Glomerular endothelial cell (primary cell): ENCODE results near the gene SLC25A24. TPM values are rescaled to one million over a fixed set of nuclear protein-coding genes. Genes with fewer than 3 reads are reported as not detected.
"Not testable (repeated sequence)": the region's sequence is repeated elsewhere in the genome, so short reads cannot be mapped to it uniquely, and the experiment has no call there.

Source experiments
- DNase-seq: peaks from one replicate; pipeline ENCODE4 v3.0.0-alpha.2; 2011; ENCODE audit warnings: low read depth, low spot score; ENCODE audit errors: extremely low read depth
- total RNA-seq: library from RNA; depleted of rRNA; stranded (reverse); fragments of >200 nt; gene quantifications from 2 replicates; pipeline ENCODE4 v1.2.3, GENCODE V29; 2015

The SLC25A24 gene
- total RNA-seq = 50.7 and 53.0 TPM in 2 replicates

DNA sequence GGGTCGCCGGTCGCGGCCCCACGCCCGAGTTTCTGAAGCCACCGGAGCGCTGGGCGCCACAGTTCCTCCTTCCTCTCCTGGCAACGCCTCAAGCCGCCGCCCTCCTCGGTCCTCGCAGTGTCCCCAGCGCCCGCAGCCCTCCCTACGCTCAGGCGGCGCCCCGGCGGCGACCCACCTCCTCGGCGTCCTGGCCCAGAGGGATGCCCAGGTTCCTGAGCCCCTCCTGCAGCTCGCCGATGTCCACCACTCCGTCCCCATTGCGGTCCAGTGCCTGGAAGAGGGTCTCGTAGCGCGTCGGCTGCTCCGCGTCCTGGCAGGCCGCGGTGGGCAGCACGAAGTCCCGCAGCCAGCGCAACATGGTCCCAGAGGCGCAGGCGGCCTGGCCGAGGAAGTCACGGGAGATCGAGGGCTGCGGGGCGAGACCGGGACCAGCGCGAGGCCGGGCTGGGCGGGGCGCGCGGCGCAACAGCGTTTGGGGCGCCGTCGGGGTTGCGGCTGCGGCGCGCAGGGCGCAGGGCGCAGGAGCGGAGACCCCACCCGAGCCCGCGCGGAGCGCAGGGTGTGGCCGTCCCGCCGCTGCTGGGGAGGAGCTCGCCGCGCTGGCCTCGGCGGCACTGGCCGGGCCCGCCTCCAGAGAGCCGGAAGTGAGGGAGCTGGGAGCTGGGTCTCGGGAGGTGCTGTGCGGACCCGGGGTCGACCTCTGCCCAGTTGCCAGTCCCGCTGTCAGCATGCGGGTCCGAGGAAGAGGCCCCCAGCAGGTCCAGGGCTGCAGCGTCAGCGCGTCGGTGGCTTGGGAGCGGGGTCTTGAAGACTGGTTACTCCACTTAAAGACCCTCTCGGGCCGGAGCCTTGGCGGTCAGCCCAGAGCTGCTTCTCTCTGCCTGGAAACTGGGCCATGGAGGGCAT, at the start of gene SLC25A24:
Gene SLC25A24 (minus strand): TSS at position 563 of the 906 bp plus-strand sequence. CDS start 205 bp downstream, at position 358.
- no peak for DNase-seq

DNA sequence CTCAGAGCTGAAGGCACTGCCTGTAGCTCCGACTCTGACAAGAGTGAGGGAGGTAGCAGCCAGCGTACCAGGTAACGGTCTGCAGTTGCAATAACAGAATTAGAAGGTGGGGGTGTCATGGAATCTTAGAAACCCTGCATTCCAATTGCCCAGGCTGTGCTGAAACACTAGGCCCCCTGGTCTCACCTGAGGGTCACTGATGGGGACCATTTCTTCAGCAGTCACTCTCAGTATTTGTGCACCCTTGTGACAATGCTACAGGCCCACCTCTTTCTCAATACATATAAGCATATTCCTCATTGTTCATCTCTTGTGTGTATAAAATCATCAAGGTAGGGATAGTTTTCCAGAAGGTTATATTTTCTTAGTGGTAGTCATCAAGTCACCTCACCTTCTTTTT, 43.8 kb upstream of the SLC25A24 start, which contains the start of gene NBPF4:
Gene NBPF4 (minus strand): TSS at position 101 of the 400 bp plus-strand sequence. CDS start 315 bp downstream, outside the sequence.
- DNase-seq = not testable (repeated sequence)

- not testable (repeated sequence) for DNase-seq
These were observed 39.3 kb upstream of the SLC25A24 start for GRCh38 chr1:108239426-108239825.

DNA sequence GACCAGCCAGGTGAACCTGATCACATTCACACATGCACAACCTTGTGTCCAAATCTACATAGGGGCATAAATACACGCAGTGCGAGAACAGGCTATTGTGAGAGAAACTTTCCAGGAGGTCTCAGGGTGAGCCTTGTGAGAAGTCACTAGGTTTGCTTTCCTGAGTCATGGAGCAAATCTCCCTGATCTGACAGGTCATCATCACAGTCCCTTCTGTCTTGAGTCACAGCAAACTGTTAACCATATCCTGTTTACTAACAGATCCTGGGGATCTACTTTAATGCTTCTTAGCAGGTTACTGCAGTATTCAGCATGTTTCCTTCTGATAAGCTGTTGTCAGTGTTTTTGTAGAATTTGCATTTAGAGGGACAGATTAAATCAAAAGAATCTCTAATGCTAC, 35.2 kb upstream of the SLC25A24 start:
- DNase-seq = not testable (repeated sequence)

- DNase-seq = not testable (repeated sequence)
These were observed 32.0 kb upstream of the SLC25A24 start for GRCh38 chr1:108232183-108232582.

- not testable (repeated sequence) for DNase-seq
These were observed 29.8 kb upstream of the SLC25A24 start for GRCh38 chr1:108229976-108230375.

DNA sequence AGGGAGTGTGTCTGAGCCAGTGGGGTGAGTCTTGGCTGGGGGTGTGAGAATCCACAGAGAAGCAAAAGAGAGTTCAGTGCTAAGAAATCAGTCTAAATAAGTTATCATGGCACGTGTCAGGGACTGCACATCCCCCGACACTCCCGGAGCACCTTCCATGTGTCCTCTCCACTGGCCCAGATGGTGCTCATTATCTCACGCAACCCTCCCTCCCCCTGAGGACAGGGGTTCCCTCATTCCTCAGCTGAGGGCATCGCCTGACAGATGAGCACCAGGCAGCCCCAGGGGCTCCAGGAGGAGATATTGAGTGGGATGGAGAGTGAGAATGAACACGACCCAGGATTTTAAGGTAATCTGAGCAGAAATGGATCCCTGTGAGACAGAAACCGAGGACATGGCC, 27.6 kb upstream of the SLC25A24 start:
- DNase-seq = not testable (repeated sequence)

- DNase-seq = not testable (repeated sequence)
These were observed 26.7 kb upstream of the SLC25A24 start for GRCh38 chr1:108226855-108227254.

DNA sequence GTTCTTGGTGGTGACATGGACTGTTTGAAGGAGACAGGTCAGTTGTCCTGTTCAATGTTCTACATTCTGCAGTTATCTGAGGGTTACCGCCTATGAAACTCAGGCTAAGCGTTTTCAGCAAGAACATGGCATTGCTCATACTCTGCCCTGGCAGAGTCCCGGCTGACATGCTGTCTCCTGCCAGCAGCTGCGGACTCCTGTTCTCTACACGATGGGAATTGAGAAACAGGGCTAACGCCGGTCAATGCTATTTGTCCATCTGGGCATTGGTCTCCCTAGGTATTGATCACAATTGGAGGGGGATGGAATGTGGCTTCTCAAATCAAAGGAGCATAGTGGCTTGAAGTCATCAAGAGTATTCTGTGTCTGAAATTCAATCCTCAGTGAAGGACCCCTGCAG, 23.1 kb upstream of the SLC25A24 start:
- DNase-seq = not testable (repeated sequence)

DNA sequence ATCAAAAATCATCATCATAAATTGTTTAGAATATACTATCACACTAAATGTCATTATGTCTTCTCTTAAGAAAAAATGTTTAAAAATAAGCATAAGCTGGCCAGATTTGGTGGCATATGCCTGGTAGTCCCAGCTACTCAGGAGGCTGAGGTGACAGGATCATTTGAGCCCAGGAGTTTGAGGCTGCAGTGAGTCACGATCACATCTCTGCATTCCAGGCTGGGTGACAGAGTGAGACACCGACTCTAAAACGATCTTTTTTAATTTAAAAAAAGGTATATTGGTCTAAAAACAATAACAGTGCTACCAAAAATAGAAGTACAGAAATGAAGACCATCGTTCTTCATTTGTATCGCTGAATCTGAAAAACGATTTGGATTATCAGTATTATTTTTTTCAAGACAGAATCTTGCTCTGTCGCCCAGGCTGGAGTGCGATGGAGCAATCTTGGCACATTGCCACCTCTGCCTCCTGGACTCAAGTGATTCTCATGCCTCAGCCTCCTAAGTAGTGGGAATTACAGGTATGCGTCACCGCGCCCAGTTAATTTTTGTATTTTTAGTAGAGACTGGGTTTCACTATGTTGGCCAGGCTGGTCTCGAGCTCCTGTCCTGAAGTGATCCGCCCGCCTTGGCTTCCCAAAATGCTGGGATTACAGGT, 17.5 kb upstream of the SLC25A24 start:
- not testable (repeated sequence) for DNase-seq

DNA sequence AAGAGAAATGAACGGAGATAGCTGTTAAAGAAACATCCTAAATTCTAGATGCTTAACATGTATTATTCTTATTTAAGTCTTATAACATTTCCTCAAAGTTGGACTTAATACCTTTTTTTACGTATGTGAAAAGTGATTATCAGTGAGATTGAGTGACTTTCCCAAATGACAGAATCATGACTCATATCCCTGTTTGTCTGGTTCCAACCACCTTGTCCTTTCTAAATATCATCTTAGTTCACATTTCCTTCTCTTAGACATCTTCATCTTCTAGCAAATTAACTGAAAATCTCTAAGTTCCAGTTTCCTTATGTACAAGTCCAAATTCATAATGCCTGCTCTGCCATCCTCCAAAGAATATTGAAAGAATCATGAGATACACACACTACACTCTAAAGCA, 16.9 kb upstream of the SLC25A24 start:
- DNase-seq = not testable (repeated sequence)

- not testable (repeated sequence) for DNase-seq
These were observed 16.1 kb upstream of the SLC25A24 start for GRCh38 chr1:108216028-108216890.

- DNase-seq = not testable (repeated sequence)
These were observed 14.7 kb upstream of the SLC25A24 start for GRCh38 chr1:108214641-108215465.

DNA sequence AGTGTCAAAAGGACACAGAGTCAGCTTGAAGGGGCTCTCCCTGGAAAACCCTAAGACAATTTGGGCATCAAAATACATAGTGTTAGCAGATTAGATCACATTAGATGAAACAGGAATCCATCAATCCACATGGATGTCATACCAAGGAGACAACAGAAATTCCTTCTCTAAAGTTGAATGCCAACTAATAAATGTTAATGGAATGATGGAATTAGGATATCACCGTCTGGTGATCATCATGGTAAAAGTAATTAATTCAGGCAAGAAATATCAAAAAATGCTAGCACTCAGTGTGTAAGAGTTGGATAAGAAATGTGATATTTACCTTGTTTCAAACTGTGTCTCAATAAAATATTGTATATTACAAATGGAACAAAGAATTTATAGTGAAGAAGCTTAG, 10.9 kb upstream of the SLC25A24 start:
- DNase-seq = no peak

- DNase-seq = no peak
These were observed 9.4 kb upstream of the SLC25A24 start for GRCh38 chr1:108209456-108210108.

GRCh38 chr1:108208724-108209446, 8.7 kb upstream of the SLC25A24 start:
- no peak for DNase-seq

DNA sequence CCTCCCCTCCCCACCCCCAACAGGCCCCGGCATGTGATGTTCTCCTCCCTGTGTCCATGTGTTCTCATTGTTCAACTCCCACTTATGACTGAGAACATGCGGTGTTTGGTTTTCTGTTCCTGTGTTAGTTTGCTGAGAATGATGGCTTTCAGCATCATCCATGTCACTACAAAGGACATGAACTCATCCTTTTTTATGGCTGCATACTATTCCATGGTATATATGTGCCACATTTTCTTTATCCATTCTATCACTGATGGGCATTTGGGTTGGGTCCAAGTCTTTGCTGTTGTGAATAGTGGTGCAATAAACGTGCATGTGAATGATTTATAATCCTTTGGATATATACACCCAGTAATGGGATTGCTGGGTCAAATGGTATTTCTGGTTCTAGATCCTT, 3.4 kb upstream of the SLC25A24 start:
- not testable (repeated sequence) for DNase-seq

GRCh38 chr1:108201687-108202086, 1.5 kb upstream of the SLC25A24 start:
- DNase-seq = no peak

- DNase-seq = peak; percentile 29
These were observed 526 bp upstream of the SLC25A24 start for GRCh38 chr1:108200687-108201051.
